Tibial artery (tissue), 4 donors: ENCODE data around the gene RAB7B.

Source experiments
- DNase-seq, 2 donors: peaks; one replicate each; pipeline ENCODE4 v3.0.0-alpha.2; 2019
- H3K27ac ChIP-seq, 2 donors: fragments of 200-600 bp; sonication (generic) in 1 of 2; 1 replicate in 1 of 2; 2 replicates in 1 of 2; pipeline ENCODE4 v1.5.1; 2018 to 2019; ENCODE audit warnings: mild to moderate bottlenecking in 1 of 2
- H3K27me3 ChIP-seq, 2 donors: fragments of 200-600 bp; sonication (generic) in 1 of 2; one replicate each; pipeline versions ENCODE4 v1.5.1 to v1.6.0; 2016 to 2019
- H3K36me3 ChIP-seq, 3 donors: fragments of 200-600 bp; sonication (generic) in 2 of 3; one replicate each; pipeline ENCODE4 v1.5.1; 2016 to 2019; ENCODE audit warnings: mild to moderate bottlenecking in 2 of 3
- H3K4me1 ChIP-seq, 4 donors: fragments of 200-600 bp; sonication (generic) in 2 of 4; 1 replicate in 3 of 4; 2 replicates in 1 of 4; pipeline ENCODE4 v1.5.1; 2016 to 2019
- H3K4me3 ChIP-seq, 2 donors: fragments of 200-600 bp; sonication (generic) in 1 of 2; 1 replicate in 1 of 2; 2 replicates in 1 of 2; pipeline ENCODE4 v1.5.1; 2018 to 2019; ENCODE audit warnings: mild to moderate bottlenecking in 2 of 2
- H3K9me3 ChIP-seq, 3 donors: fragments of 200-600 bp; sonication (generic) in 1 of 3; one replicate each; pipeline ENCODE4 v1.5.1; 2016 to 2019
- CTCF ChIP-seq, 2 experiments: fragments of 200-600 bp in 1 of 2; fragments of 450-650 bp in 1 of 2; IDR thresholded peaks; one replicate each; pipeline ENCODE4 v1.5.1; 2017 to 2019; ENCODE audit warnings: antibody characterized with exemption in 2 of 2, mild to moderate bottlenecking in 1 of 2, moderate library complexity in 1 of 2
- intact Hi-C: fragments of 100-400 bp; cut with DNase I; formaldehyde crosslinking; loops from one replicate; pipeline ENCODE4 v1.15.0; 2023; ENCODE audit warnings: low total_unique reads

RAB7B gene

GRCh38 chr1:205933671-205934618, 69.2 kb downstream of the RAB7B start:
- peaks cover 0 to 13% (median 6%) of the 10 kb centered on the region in 4 donors for H3K4me1 ChIP-seq
- no peak overlapping the region for H3K27ac ChIP-seq
- DNase-seq = no peak
- peaks cover 0 to 5% of the 10 kb centered on the region in 2 donors for H3K27me3 ChIP-seq
- no peak overlapping the region for H3K4me3 ChIP-seq
- H3K9me3 ChIP-seq = no peaks in the 10 kb centered on the region
- H3K36me3 ChIP-seq = no peaks in the 10 kb centered on the region
- intact Hi-C loops = no loop called here
- TF ChIP-seq CTCF (IDR thresholded peaks at IDR 0.05) = no peak

GRCh38 chr1:205932776-205933175, 70.4 kb downstream of the RAB7B start:
- Histone ChIP-seq H3K9me3 (no peaks in the 10 kb centered on the region), H3K36me3 (no peaks in the 10 kb centered on the region), H3K4me3 (no peak overlapping the region), H3K4me1 (peaks cover 0 to 13% (median 6%) of the 10 kb centered on the region in 4 donors), H3K27ac (no peak overlapping the region), H3K27me3 (peaks cover 0 to 2% of the 10 kb centered on the region in 2 donors)
- TF ChIP-seq CTCF (IDR thresholded peaks at IDR 0.05) = no peak
- intact Hi-C loops = no loop called here
- no peak for DNase-seq

- H3K27me3 ChIP-seq = peaks cover 0 to 2% of the 10 kb centered on the region in 2 donors
- H3K27ac ChIP-seq = no peak overlapping the region
- no peak for TF ChIP-seq CTCF (IDR thresholded peaks at IDR 0.05)
- DNase-seq = no peak
- H3K4me1 ChIP-seq = peaks cover 0 to 5% (median 0%) of the 10 kb centered on the region in 4 donors
- intact Hi-C loops = no loop called here
- H3K36me3 ChIP-seq = no peaks in the 10 kb centered on the region
- H3K4me3 ChIP-seq = no peak overlapping the region
- no peaks in the 10 kb centered on the region for H3K9me3 ChIP-seq
These were observed 72.4 kb downstream of the RAB7B start for GRCh38 chr1:205930799-205931281.

GRCh38 chr1:205930195-205930577, 73.0 kb downstream of the RAB7B start:
- Histone ChIP-seq H3K36me3 (no peaks in the 10 kb centered on the region), H3K27me3 (peaks cover 0 to 2% of the 10 kb centered on the region in 2 donors), H3K9me3 (no peaks in the 10 kb centered on the region), H3K27ac (no peak overlapping the region), H3K4me3 (no peak overlapping the region), H3K4me1 (peaks cover 0 to 5% (median 0%) of the 10 kb centered on the region in 4 donors)
- no peak for DNase-seq
- no peak for TF ChIP-seq CTCF (IDR thresholded peaks at IDR 0.05)
- intact Hi-C loops = no loop called here

- Histone ChIP-seq H3K36me3 (no peaks in the 10 kb centered on the region), H3K4me1 (peaks cover 0 to 5% (median 0%) of the 10 kb centered on the region in 4 donors), H3K27me3 (peaks cover 0 to 2% of the 10 kb centered on the region in 2 donors), H3K4me3 (no peak overlapping the region), H3K27ac (no peak overlapping the region), H3K9me3 (no peaks in the 10 kb centered on the region)
- no peak for DNase-seq
- intact Hi-C loops = loop anchor here (10.0 kb wide), 1 partner anchor 185 kb away; the partner anchor contains the start of gene AVPR1B
- no peak for TF ChIP-seq CTCF (IDR thresholded peaks at IDR 0.05)
These were observed 73.5 kb downstream of the RAB7B start for GRCh38 chr1:205929496-205930194.
